Sciatic nerve (tissue), 2 donors: ENCODE results near the gene LZTFL1. TPM values are rescaled to one million over a fixed set of nuclear protein-coding genes. Genes with fewer than 3 reads are reported as not detected.

Source experiments
- ATAC-seq: fragments of 200-7000 bp; cut with Tn5 transposase; one replicate; pipeline ENCODE4 v1.9.1; 2020; ENCODE audit warnings: mild to moderate bottlenecking, moderate library complexity
- DNase-seq: peaks from one replicate; pipeline ENCODE4 v3.0.0-alpha.2; 2020; ENCODE audit warnings: low spot score
- intact Hi-C: fragments of 100-400 bp; cut with DNase I; formaldehyde crosslinking; loops from one replicate; pipeline ENCODE4 v1.14.2; 2022
- total RNA-seq: library from RNA; stranded (reverse); fragmentation: NEBNext Ultra II Directional; extraction: Animal tissue kit (Norgen Biotek cat#: 25700); gene quantifications from one replicate; pipeline ENCODE4 v1.2.1, GENCODE V29; 2021
- donor health status: DM: no; HTN: no; CAD: no.
- donor health status: DM: no; HTN: no; CAD: no.

LZTFL1 gene
- total RNA-seq, 1 donor from 2014 or later = 14.0 TPM

- DNase-seq (no peak), ATAC-seq (no peak)
- intact Hi-C loops = no loop called here
Measured at GRCh38 chr3:45793482-45794176, 48.3 kb downstream of the LZTFL1 start.

- no peak for DNase-seq
- ATAC-seq = no peak
- intact Hi-C loops = no loop called here
Measured at GRCh38 chr3:45792516-45793172, 49.3 kb downstream of the LZTFL1 start.

GRCh38 chr3:45792036-45792435 lies 49.9 kb downstream of the LZTFL1 start:
- intact Hi-C loops = no loop called here
- no peak for DNase-seq
- ATAC-seq = no peak

GRCh38 chr3:45790596-45790995 lies 51.3 kb downstream of the LZTFL1 start:
- intact Hi-C loops = no loop called here
- DNase-seq (no peak), ATAC-seq (no peak)

DNA sequence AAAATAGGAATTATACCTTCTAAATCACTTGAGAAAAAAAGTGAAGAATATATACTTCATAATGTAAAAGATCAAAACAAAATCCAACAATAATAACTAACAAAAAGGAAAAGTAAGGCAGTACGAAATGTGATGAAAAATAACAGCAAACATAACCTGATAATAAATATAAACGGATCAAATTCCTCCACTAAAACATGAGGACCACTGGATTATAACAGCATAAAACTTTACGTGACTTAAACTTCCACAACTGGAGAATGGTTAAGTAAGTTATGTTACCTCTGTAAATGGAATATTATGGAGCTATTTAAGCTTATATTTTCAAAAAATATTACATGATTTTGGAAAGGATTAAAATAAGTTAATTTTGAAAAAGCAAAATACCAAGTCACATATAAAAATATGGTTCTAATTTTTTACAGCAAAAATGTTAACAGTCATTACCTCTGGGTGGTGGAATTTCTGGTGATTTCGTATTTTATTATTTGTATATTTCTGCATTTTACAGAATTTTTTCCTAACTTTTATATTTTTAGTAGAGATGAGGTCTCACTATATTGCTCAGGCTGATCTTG lies 52.6 kb downstream of the LZTFL1 start:
- intact Hi-C loops = no loop called here
- no peak for DNase-seq
- no peak for ATAC-seq

DNA sequence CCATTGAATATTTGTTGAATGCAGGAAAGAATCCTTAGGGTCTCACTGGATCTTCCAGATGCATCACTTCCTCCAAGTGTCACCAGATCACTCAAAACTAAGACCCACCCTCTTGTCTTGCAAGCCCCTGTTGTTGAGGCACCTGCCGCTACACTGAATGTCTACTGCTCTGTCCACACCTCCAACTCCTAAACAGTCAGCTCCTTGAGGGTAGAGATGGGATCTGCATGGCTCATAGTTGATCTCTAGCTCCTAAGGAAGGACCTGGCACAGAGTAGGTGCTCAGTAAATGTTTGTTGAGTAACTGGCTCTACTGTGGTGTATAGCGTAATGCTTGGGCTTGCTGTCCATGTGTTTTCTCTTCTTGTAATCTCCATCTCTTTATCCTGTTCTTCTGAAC lies 54.4 kb downstream of the LZTFL1 start:
- intact Hi-C loops = no loop called here
- DNase-seq (no peak), ATAC-seq (no peak)

- DNase-seq = no peak
- no peak for ATAC-seq
- intact Hi-C loops = no loop called here
Measured at GRCh38 chr3:45786801-45787495, 55.0 kb downstream of the LZTFL1 start.

GRCh38 chr3:45785605-45786150 lies 56.2 kb downstream of the LZTFL1 start:
- ATAC-seq (no peak), DNase-seq (no peak)
- intact Hi-C loops = no loop called here

DNA sequence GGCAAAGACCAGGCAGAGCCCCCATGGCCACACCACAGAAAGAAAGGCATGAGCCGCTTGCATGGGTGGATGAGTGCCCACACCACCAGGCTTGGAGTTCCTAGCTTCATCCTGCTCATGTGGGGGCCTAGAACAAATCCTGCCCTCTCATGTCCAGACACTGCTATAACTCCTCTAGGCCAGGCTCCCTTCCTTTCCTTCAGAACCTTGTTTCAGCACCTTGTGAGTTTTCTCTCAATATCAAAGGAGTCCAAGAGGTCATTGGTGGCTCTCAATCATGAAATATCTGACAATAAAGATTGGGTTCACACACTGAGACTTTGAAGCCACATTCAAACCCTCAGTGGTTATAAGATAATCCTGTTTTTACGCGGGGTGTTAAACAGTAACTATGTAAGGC lies 58.3 kb downstream of the LZTFL1 start:
- no peak for ATAC-seq
- intact Hi-C loops = no loop called here
- no peak for DNase-seq

- ATAC-seq (no peak), DNase-seq (no peak)
- intact Hi-C loops = no loop called here
Measured at GRCh38 chr3:45782381-45782780, 59.5 kb downstream of the LZTFL1 start.

GRCh38 chr3:45781841-45782240 lies 60.1 kb downstream of the LZTFL1 start:
- no peak for ATAC-seq
- no peak for DNase-seq
- intact Hi-C loops = no loop called here

GRCh38 chr3:45781271-45781670 lies 60.6 kb downstream of the LZTFL1 start:
- DNase-seq = no peak
- no peak for ATAC-seq
- intact Hi-C loops = no loop called here

DNA sequence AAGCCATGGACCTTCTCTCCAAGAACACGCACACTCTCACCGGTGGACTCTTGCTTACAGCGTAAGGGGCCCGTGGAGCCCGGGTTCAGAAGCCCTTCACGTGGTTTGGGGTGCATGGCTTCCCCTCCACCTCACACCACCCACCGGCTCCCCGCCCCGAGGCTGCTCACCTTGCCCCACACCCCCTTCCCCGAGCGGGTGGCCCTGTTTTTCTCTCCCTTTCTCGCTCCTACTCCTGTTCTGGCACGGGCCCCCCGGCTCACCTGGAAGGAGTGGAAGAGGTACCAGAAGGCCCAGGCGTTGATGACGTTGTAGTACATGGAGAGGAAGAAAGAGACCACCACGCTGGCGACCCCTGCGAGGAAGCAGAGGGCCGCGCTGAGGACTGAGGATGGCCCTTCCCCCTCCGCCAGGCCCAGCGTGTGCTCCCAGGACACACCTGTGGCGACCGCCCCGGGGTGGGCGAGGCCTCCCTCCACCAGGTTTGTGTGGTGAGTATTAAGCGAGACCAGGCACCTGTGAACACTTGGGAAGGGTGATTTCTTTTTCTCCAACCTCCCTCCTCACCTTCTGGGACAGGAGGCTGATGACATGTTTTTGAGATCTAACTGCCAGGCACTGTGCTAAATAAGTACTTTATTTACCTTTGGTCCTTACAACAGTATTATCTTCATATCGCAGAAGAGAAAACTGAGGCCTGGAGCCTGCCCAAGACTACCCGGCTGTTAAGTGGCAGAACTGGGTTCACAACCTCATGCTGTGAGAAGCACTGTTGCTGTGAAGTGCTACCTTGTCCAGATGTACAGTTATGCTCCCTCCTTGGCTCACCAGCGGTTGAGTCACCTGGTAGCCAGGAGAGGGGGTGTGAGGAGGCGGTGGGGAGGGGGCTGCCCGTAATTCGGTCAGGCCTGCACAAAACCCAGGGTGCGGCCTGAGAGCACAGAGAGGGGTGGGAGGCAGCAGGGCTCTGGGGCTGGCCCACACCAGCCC lies 61.9 kb downstream of the LZTFL1 start:
- ATAC-seq (no peak), DNase-seq (no peak)

GRCh38 chr3:45778761-45779201 lies 63.1 kb downstream of the LZTFL1 start:
- intact Hi-C loops = no loop called here
- DNase-seq (no peak), ATAC-seq (no peak)

More for the DNA sequence above, 61.9 kb downstream of the LZTFL1 start:
- intact Hi-C loops = no loop called here

- ATAC-seq = no peak
- no peak for DNase-seq
- intact Hi-C loops = no loop called here
Measured at GRCh38 chr3:45777746-45778386, 64.1 kb downstream of the LZTFL1 start.

GRCh38 chr3:45777111-45777745 lies 64.7 kb downstream of the LZTFL1 start:
- ATAC-seq (no peak), DNase-seq (no peak)
- intact Hi-C loops = no loop called here

- peak; percentile 45 for ATAC-seq
Measured at GRCh38 chr3:45776611-45777010, 65.3 kb downstream of the LZTFL1 start.

DNA sequence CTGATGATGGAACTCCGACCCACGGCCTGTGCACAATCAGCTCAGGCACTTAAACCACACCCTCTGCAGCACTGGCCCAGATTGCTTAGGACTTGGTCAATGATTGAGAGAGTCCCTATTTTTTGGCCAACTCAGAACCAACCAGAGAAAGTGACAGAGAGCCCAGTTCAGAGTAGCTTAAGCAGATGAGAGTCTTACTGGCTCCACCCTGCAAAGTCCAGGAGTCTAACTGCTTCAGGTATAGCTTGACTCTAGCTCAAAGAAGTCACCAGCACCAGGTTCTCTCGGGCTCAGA lies 65.7 kb downstream of the LZTFL1 start:
- ATAC-seq (peak; percentile 19), DNase-seq (no peak)
- intact Hi-C loops = no loop called here

More at GRCh38 chr3:45776611-45777010, 65.3 kb downstream of the LZTFL1 start:
- DNase-seq = no peak
- intact Hi-C loops = no loop called here
